Activated CD4-positive, CD25-positive, alpha-beta regulatory T cell treated with anti-CD3 and anti-CD28 coated beads, Interleukin-2, amount 50 U/mL, for 72 hours (primary cell): ENCODE results near the gene LRCH1.

ENCODE experiments used
- DNase-seq: peaks from one replicate; pipeline ENCODE4 v3.0.0; 2021

LRCH1 gene

DNA sequence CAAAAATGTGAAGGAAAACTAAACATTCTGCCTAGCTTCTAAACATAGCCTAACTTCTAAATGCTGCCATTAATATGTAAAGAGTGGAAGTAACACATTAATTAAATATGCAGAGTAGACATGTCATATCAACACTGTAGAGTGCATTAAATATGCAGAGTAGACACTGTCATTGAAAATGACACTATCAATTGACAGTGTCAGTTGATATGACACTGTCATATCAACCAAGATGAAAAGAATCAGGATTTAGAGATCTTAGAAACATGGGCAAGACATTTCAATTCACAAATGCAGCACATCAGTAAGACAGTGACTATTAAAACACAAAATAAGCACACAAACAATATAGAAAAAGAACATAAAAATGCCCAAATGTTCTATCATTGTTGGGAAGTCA, 218.7 kb downstream of the LRCH1 start:
- DNase-seq: no peak

DNA sequence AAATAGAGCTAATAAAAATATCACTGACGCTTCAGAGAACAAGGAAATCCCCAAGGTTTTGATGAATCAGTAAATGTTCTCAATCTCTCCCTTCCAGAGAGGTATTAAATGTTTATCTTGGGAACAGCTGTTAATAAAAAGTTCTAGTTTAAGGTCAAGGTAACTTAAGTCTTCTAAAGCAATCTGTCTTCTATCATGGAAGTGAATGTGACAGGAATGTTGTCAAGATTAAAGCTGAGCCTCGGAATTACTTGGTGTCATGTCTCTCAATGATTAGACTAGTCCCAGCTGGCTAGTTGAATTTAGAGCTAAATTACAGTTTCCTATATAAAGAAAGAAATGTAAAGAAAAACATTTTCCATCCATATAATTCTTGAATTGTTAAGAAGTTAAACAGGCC, 220.6 kb downstream of the LRCH1 start:
- DNase-seq: no peak

DNA sequence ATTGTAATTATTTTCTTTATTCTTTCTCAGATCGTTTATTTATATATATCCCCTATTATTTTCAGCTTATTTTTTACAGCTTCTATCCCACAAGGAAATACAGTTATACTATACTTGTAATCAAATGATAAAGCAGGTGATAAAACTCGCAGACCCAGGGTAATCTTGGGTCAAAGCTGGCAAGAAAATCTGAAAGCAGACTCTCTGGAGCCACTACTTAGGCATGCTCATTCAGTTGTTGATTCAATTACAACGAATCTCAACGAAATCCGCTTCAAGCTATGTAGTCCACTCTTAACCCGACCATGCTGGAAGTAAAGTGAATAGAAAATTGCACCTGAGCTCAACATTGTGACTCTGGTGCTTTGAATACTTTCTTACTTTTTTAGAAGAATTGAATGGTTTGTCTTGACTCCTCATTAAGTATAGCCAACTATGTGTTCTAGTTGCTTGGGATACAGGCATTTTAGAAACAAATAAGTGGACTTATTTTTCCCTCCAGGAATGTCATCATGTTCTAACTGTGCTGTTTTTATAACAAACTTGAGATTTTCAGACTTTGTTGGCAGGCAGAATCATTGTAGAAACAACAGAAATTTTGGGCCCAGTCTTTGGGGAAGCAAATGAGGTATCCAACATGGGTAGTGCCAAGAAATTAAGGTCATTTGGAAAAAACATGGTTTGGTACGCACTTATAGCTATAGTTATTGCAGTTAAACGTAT, 222.6 kb downstream of the LRCH1 start:
- DNase-seq: no peak

DNA sequence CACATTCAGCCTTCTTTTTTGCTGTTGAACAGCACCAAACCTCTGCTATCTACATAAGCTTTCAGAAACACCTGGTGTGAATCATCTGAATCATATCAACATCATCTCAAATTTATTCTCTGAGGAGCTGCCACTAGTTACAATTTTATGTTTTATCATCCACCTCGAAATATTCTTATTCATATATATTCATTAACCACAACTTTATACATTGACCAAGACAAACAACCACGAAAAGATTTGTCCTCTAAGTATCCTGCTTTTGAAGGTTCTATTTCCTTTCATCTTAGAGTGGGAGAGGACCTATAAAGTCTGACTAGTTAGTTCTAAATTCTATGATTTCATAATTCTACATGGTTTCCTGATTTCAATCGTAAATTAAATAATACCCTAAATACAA, 225.1 kb downstream of the LRCH1 start:
- no peak for DNase-seq

DNA sequence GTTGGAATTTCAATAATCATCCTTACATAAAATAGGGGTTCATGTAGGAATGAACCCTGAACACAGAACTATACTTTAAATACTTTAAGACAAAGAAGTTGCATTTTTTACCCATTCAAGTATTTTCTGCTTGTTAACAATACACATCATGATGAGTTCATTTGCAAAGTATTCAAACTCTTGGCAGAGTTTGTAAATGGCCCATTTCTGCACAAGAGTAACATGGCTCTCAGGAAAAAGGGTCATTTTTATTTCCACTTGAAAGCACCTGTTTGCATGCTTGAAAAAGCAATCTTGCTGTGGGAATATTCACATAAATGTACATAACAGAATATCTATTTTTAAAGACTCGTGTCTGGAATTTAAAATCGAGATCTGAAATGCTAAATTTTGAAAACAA, 225.9 kb downstream of the LRCH1 start:
- no peak for DNase-seq

DNA sequence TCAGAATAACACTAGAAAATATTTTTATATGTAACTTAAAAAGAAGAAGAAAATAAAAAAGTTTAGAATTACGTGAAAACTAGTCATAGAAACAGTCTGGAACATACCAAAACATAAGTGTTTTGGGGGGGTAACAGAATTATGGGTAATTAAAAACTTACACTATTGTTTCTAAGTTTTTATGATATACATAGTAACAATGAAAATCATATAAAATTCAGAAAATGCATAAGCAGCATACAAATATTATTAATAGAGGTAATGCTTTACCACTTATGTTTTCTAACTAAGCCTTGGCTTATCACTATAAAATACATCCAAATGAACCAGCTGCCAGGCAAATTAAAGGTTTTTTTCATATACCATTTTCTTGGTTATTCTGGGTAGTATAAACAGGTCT, 229.1 kb downstream of the LRCH1 start:
- DNase-seq: no peak

- DNase-seq: no peak
Measured at GRCh38 chr13:46782691-46783090, 229.7 kb downstream of the LRCH1 start.

- DNase-seq: no peak
Measured at GRCh38 chr13:46783504-46783903, 230.5 kb downstream of the LRCH1 start.

DNA sequence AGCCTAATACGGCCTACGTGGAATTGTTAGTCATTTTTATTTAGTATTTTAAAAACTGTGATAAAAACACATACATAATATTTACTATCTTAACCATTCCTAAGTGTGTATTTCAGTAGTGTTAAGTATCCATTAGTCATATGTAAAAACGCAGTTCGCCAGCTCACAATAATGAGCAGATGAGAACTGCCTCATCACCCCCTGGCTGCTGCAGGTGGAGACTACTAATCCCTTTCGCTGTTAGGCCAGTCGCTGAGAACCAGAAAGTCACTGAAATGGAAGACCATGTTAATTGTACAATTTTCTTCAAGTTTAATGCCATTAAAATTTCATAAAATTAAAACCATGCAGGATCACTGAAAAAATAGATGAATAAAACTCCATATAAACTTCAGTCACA, 242.4 kb downstream of the LRCH1 start:
- DNase-seq: no peak

- no peak for DNase-seq
Measured at GRCh38 chr13:46796129-46796514, 243.2 kb downstream of the LRCH1 start.

- DNase-seq: peak; percentile 92
Measured at GRCh38 chr13:46796515-46797474, 243.8 kb downstream of the LRCH1 start, which contains the start of gene ESD. Gene ESD, minus strand, starts transcription at chr13:46797161. Its CDS starts 5,748 bp downstream, at chr13:46791413.

- DNase-seq: no peak
Measured at GRCh38 chr13:46797501-46798237, 244.7 kb downstream of the LRCH1 start.

- no peak for DNase-seq
Measured at GRCh38 chr13:46799139-46799538, 246.2 kb downstream of the LRCH1 start.

DNA sequence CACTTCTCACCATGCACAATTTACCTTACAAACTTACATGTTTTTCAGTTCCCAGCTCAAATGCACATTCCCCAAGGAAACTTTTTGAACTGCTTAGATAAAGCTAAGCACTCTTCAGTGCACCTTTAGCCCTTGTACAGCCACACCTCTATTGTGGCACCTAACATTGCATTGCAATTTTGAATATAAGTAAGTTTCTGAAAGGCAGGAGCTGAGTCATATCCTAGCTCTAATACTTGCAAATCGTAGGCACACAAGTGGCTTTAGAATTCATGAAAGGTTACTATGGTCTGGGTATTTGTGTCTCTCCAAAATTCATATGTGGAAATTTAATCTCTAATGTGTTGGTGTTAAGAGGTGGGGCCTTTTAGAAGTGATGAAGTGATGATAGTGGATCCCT, 248.9 kb downstream of the LRCH1 start:
- no peak for DNase-seq
